Esophagus muscularis mucosa (tissue), 4 donors: Measurements from ENCODE around the gene RUNDC1.

Experiments used
- EP300 ChIP-seq: sonication (generic); formaldehyde crosslinking; IDR thresholded peaks from one replicate; pipeline ENCODE4 v1.6.1; 2017; ENCODE audit warnings: antibody characterized with exemption
- POLR2AphosphoS5 ChIP-seq, 2 donors: sonication (generic); formaldehyde crosslinking; IDR thresholded peaks; one replicate each; pipeline ENCODE4 v1.6.1; 2017; ENCODE audit warnings: antibody characterized with exemption in 2 of 2
- TF ChIP-seq, protein P1 (sequence below), 3 experiments: fragments of 200-600 bp in 2 of 3; fragments of 450-650 bp in 1 of 3; sonication (generic) in 2 of 3; IDR thresholded peaks; one replicate each; pipeline ENCODE4 v1.5.1; 2017 to 2019; ENCODE audit warnings: antibody characterized with exemption in 3 of 3, mild to moderate bottlenecking in 2 of 3, moderate library complexity in 1 of 3

DNA sequence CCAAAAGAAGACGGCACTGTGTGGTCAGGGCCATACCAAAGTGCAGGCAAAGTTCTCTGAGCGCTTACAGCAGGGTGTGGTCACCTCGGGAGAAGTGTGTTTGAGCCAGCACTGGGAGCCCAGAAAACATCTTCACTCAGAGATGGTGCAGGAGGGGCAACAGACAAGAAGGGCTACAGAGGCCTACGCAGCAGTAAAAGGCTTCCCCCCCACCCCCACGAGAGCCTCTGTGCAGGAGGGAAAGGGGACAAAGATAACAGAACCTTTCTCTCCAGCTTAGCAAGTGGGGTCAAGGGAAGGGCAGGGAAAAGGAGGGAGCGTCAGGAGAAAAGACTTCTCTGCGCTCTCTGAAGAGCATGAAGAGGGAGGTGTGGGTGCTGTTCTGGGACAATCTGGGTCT is 39.1 kb downstream of the RUNDC1 start:
- TF ChIP-seq, protein P1, sequence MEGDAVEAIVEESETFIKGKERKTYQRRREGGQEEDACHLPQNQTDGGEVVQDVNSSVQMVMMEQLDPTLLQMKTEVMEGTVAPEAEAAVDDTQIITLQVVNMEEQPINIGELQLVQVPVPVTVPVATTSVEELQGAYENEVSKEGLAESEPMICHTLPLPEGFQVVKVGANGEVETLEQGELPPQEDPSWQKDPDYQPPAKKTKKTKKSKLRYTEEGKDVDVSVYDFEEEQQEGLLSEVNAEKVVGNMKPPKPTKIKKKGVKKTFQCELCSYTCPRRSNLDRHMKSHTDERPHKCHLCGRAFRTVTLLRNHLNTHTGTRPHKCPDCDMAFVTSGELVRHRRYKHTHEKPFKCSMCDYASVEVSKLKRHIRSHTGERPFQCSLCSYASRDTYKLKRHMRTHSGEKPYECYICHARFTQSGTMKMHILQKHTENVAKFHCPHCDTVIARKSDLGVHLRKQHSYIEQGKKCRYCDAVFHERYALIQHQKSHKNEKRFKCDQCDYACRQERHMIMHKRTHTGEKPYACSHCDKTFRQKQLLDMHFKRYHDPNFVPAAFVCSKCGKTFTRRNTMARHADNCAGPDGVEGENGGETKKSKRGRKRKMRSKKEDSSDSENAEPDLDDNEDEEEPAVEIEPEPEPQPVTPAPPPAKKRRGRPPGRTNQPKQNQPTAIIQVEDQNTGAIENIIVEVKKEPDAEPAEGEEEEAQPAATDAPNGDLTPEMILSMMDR (IDR thresholded peaks at IDR 0.05), result no peak
- no peak for TF ChIP-seq EP300
- TF ChIP-seq POLR2AphosphoS5 (IDR thresholded peaks at IDR 0.05), result no peak
